Gastrocnemius medialis (tissue), 4 donors: Measurements from ENCODE around the gene CCDC85B. TPM values are rescaled to one million over a fixed set of nuclear protein-coding genes. Genes with fewer than 3 reads are reported as not detected.

Experiments
- ATAC-seq, 2 donors: fragments of 150-250 bp; one replicate each; pipeline ENCODE4 v1.9.1; 2016
- DNase-seq, 2 donors: peaks; one replicate each; pipeline ENCODE4 v3.0.0-alpha.2; 2019
- H3K27ac ChIP-seq, 4 donors: fragments of 200-600 bp; sonication (generic); 1 replicate in 1 of 4; 2 replicates in 3 of 4; pipeline ENCODE4 v1.5.1; 2016 to 2018; ENCODE audit warnings: mild to moderate bottlenecking in 2 of 4, moderate library complexity in 1 of 4
- H3K27me3 ChIP-seq, 3 donors: fragments of 200-600 bp; sonication (generic) in 2 of 3; 1 replicate in 1 of 3; 2 replicates in 2 of 3; pipeline versions ENCODE4 v1.5.1 to v1.6.0; 2016 to 2019; ENCODE audit warnings: mild to moderate bottlenecking in 1 of 3, moderate library complexity in 1 of 3
- H3K36me3 ChIP-seq, 2 donors: fragments of 200-600 bp; sonication (generic) in 1 of 2; one replicate each; pipeline ENCODE4 v1.5.1; 2017 to 2018
- H3K4me1 ChIP-seq, 2 donors: fragments of 200-600 bp; sonication (generic) in 1 of 2; one replicate each; pipeline ENCODE4 v1.5.1; 2016 to 2017; ENCODE audit warnings: mild to moderate bottlenecking in 2 of 2
- H3K4me3 ChIP-seq, 4 donors: fragments of 200-600 bp; sonication (generic) in 3 of 4; 1 replicate in 1 of 4; 2 replicates in 3 of 4; pipeline ENCODE4 v1.5.1; 2016 to 2019; ENCODE audit warnings: mild to moderate bottlenecking in 2 of 4
- H3K9me3 ChIP-seq, 3 donors: fragments of 200-600 bp; sonication (generic) in 2 of 3; 1 replicate in 1 of 3; 2 replicates in 2 of 3; pipeline ENCODE4 v1.5.1; 2016 to 2019
- POLR2A ChIP-seq, 2 donors: fragments of 450-650 bp; IDR thresholded peaks; one replicate each; pipeline ENCODE4 v1.6.1; 2017; ENCODE audit warnings: antibody characterized with exemption in 2 of 2, mild to moderate bottlenecking in 2 of 2, moderate library complexity in 2 of 2
- in situ Hi-C, 4 donors: fragments of 200-750 bp; cut with MboI; loops; one replicate each; pipeline versions ENCODE4 v1.15.0 to v1.8.0; 2017; ENCODE audit warnings: low sequenced_read_pairs in 4 of 4
- intact Hi-C: fragments of 100-400 bp; cut with DNase I; formaldehyde crosslinking; loops from one replicate; pipeline ENCODE4 v1.15.1; 2023; ENCODE audit warnings: low total_unique reads
- total RNA-seq, 4 donors: library from RNA; depleted of rRNA; stranded (reverse); fragments of >200 nt; gene quantifications; one replicate each; pipeline versions ENCODE4 v1.1.0 to v1.2.3, GENCODE V29; 2016
- TF ChIP-seq, protein P1 (sequence below), 5 experiments: fragments of 450-650 bp in 3 of 5; fragments of 200-600 bp in 2 of 5; sonication (generic) in 2 of 5; IDR thresholded peaks in 4 of 5; conservative IDR thresholded peaks in 1 of 5; 1 replicate in 4 of 5; 2 replicates in 1 of 5; pipeline ENCODE4 v1.5.1; 2016 to 2019; ENCODE audit warnings: antibody characterized with exemption in 5 of 5, mild to moderate bottlenecking in 3 of 5, moderate library complexity in 3 of 5

The CCDC85B gene
- total RNA-seq, 4 donors from 2014 or later = 25.4 to 81.3 (median 42.4) TPM

DNA sequence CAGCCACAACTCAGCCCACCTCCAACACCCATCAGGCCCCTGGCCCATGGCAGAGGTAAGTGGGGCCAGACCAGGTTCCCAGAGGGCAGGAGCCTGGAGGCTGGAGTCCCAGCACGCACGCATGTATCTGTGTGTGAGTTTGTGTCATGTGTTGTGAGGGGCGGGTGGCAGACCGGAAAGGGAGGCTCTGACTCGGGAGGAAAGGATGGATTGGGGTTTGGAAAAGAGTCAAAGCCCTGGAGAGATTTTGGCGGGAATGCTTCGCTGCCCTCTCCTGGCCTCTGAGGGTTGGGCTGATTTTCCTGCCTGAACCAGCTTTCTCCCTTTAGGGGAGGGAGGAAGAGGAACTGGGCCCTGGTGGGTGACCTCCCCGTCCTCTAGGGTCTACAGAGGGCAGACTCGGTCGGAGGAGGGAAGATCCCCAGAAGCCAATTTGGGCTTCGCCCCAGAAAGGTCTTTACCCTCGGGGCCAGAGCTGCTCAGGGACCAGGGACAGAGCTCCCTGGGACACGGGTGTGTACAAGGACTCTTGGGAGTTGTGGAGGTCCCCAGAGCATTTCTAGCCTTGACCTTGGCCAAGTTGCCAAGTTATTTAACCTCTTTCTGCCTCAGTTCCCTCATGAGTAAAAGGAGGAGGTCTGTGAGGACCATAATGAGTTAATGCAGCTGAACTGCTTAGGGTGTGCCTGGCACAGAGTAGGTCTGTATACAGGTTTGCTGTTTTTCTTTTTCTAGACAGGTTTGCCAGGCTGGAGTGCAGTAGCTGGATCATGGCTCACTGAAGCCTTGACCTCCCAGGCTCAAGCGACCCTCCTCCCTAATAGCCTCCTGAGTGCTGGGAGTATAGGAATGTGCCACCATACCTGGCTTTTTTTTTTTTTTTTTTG lies 21.5 kb downstream of the CCDC85B start:
- intact Hi-C loops (loop anchor here (10.0 kb wide), 1 partner anchor 463 kb away; the partner anchor contains the start of gene SLC29A2), in situ Hi-C loops (no loop called here)
- peak in 1 of 2 donors; percentile 46 for DNase-seq
- no peaks in the 10 kb centered on the region for H3K9me3 ChIP-seq
- H3K36me3 ChIP-seq = no peaks in the 10 kb centered on the region
- H3K27ac ChIP-seq = peak overlapping the region in 2 of 4 donors; percentile 8 to 38
- H3K4me1 ChIP-seq = peaks cover 26 to 32% of the 10 kb centered on the region in 2 donors
- TF ChIP-seq, protein P1, sequence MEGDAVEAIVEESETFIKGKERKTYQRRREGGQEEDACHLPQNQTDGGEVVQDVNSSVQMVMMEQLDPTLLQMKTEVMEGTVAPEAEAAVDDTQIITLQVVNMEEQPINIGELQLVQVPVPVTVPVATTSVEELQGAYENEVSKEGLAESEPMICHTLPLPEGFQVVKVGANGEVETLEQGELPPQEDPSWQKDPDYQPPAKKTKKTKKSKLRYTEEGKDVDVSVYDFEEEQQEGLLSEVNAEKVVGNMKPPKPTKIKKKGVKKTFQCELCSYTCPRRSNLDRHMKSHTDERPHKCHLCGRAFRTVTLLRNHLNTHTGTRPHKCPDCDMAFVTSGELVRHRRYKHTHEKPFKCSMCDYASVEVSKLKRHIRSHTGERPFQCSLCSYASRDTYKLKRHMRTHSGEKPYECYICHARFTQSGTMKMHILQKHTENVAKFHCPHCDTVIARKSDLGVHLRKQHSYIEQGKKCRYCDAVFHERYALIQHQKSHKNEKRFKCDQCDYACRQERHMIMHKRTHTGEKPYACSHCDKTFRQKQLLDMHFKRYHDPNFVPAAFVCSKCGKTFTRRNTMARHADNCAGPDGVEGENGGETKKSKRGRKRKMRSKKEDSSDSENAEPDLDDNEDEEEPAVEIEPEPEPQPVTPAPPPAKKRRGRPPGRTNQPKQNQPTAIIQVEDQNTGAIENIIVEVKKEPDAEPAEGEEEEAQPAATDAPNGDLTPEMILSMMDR (IDR thresholded peaks at IDR 0.05 in 4 of 5, conservative IDR thresholded peaks at IDR 0.05 in 1 of 5) = peak in 4 of 5 experiments; percentile 17 to 40 (median 27)
- TF ChIP-seq POLR2A (IDR thresholded peaks at IDR 0.05) = peak in 1 of 2 donors; percentile 11
- no peak for ATAC-seq
- no peak overlapping the region for H3K4me3 ChIP-seq
- peaks cover 0 to 6% (median 3%) of the 10 kb centered on the region in 3 donors for H3K27me3 ChIP-seq

DNA sequence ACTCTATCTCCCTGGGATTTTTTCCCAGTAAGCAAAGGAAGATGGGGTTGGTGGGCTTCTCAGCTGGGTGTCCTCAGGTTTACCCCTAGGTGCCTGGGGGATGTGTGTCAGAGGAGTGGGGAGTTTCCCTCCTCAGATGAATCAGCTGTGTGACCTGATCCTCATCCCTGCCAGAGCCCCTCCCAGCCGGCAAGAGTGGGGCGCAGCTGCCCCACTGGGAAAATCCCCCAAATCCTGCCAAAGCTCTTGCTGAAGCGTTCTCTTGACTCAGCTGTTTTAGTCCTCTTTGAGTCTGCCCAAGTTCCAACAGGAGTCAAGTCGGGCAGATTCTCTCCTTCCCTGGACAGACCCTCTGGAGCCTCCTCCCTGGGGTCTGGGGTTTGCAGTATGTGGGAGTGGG lies 22.4 kb downstream of the CCDC85B start:
- ATAC-seq (no peak), DNase-seq (no peak)
- Histone ChIP-seq H3K27me3 (peaks cover 0 to 6% (median 3%) of the 10 kb centered on the region in 3 donors), H3K4me1 (peaks cover 36 to 41% of the 10 kb centered on the region in 2 donors), H3K36me3 (no peaks in the 10 kb centered on the region), H3K27ac (no peak overlapping the region), H3K9me3 (no peaks in the 10 kb centered on the region), H3K4me3 (no peak overlapping the region)
- in situ Hi-C loops = no loop called here
- TF ChIP-seq POLR2A (IDR thresholded peaks at IDR 0.05) = no peak
- TF ChIP-seq, protein P1 (IDR thresholded peaks at IDR 0.05 in 4 of 5, conservative IDR thresholded peaks at IDR 0.05 in 1 of 5) = no peak
- intact Hi-C loops = loop anchor here (10.0 kb wide), 1 partner anchor 462 kb away; the partner anchor contains the start of gene SLC29A2

DNA sequence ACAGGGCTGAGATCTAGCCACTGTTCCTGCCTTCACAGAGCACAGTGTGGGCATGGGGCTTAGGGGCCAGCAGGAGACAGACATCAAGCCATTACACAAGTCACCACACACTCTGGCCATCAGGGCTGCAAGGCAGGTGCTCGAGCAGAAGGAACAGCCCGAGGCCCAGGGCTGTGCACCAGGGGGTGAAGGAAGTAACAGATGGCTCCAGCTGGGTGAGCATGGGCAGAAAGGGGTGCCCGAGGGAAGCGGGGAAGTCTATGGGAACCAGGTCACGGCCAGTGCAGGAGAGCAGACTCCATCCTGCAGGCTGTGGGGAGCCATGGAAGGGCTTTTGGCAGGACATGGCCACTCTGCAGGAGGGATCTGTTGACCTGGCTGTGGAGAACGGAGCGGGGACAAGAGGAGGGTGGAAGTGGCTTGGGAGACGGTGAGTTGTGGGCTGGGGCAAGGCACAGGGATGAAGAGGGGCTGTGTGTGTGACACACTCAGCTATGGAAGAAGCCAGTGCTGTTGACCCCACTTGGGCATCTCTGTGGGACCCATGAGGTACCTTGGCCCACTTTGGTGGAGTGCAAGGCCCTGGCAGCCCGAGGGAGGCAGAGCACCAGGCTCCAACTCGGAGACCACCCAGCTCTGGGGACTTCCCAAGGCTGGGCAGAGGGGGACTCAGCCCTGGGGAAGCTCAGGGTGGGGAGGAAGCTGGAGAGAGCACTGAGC lies 24.8 kb downstream of the CCDC85B start:
- ATAC-seq (peak in 1 of 2 donors; percentile 2), DNase-seq (peak in 1 of 2 donors; percentile 25)
- no peak for TF ChIP-seq POLR2A (IDR thresholded peaks at IDR 0.05)
- TF ChIP-seq, protein P1 (IDR thresholded peaks at IDR 0.05 in 4 of 5, conservative IDR thresholded peaks at IDR 0.05 in 1 of 5) = no peak
- in situ Hi-C loops = no loop called here
- Histone ChIP-seq H3K4me3 (peak overlapping the region in 1 of 4 donors; percentile 17), H3K27me3 (peaks cover 0 to 4% (median 3%) of the 10 kb centered on the region in 3 donors), H3K36me3 (no peaks in the 10 kb centered on the region), H3K4me1 (peaks cover 45 to 48% of the 10 kb centered on the region in 2 donors), H3K9me3 (no peaks in the 10 kb centered on the region), H3K27ac (peak overlapping the region; percentile 86 to 98 (median 93))
- intact Hi-C loops = loop anchor here (1.0 to 10.0 kb wide), 6 partner anchors 14 to 903 kb away; partner anchors contain the start of genes ARL2, CCDC85B, FOSL1 and SLC29A2

DNA sequence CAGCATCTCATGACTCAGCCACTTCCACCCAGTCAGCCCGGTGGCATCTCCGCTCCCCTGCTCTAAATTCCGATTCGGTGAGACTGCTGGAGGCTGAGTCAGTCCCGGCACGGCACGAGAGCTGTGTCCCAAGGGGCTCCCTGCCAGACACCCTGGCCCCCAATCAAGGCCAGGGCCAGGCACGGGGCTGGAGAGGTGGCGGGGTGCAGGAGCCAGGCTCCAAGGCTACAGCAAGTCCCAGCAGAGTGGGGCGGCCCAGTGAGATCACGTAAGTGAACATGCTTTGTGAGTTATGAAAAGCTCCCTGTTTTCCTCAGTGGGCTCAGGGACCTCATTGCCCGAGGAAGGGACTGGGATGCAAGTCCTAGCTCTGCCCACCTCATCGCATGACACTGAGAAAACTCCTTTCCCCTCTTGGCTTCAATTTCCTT lies 25.4 kb downstream of the CCDC85B start:
- Histone ChIP-seq H3K27ac (peak overlapping the region; percentile 86 to 98 (median 93)), H3K4me1 (peaks cover 51 to 53% of the 10 kb centered on the region in 2 donors), H3K36me3 (peaks cover 0 to under 1% of the 10 kb centered on the region in 2 donors), H3K27me3 (peaks cover 0 to 3% (median 0%) of the 10 kb centered on the region in 3 donors), H3K4me3 (peak overlapping the region in 3 of 4 donors; percentile 1 to 18 (median 17)), H3K9me3 (no peaks in the 10 kb centered on the region)
- intact Hi-C loops = loop anchor here (1.0 to 10.0 kb wide), 6 partner anchors 15 to 904 kb away; partner anchors contain the start of genes ARL2, CCDC85B, FOSL1 and SLC29A2
- peak; percentile 73 to 79 for ATAC-seq
- in situ Hi-C loops = no loop called here
- TF ChIP-seq, protein P1 (IDR thresholded peaks at IDR 0.05 in 4 of 5, conservative IDR thresholded peaks at IDR 0.05 in 1 of 5) = no peak
- TF ChIP-seq POLR2A (IDR thresholded peaks at IDR 0.05) = peak in 1 of 2 donors; percentile 34
- peak; percentile 93 to 95 for DNase-seq
